H1 (cell line): ENCODE measurements around the gene CACNG3. TPM values are rescaled to one million over a fixed set of nuclear protein-coding genes. Genes with fewer than 3 reads are reported as not detected.
A peak's percentile ranks its signal among the peaks of the same experiment; 100 is the strongest.

Source experiments
- CTCF ChIA-PET: fragments of 300-600 bp; sonication (Branson Sonifier 250); formaldehyde crosslinking; loops from one replicate; lab custom pipeline; 2021; ENCODE audit not compliant: partially characterized antibody; lab: Charles Lee
- POLR2A ChIA-PET: fragments of 300-600 bp; sonication (Branson Sonifier 250); formaldehyde crosslinking; loops from one replicate; lab custom pipeline; 2021; ENCODE audit warnings: inconsistent platforms; ENCODE audit not compliant: partially characterized antibody; lab: Charles Lee
- DNase-seq, 2 experiments: peaks; one replicate each; pipeline versions ENCODE4 v3.0.0 to v3.0.0-alpha.2; 2010 to 2022; ENCODE audit warnings: low spot score in 2 of 2, low read depth in 1 of 2, mixed read lengths in 1 of 2
- FAIRE-seq: peaks from 2 replicates; lab custom pipeline; 2011; peaks lifted over from hg19 to GRCh38; lab: Jason Lieb, UNC
- H2AFZ ChIP-seq: 2 replicates; pipeline ENCODE4 v1.8.1; 2012; ENCODE audit warnings: low read length, inconsistent platforms
- H2AK5ac ChIP-seq: 2 replicates; pipeline ENCODE4 v1.6.1; 2013; ENCODE audit warnings: low read depth, low read length
- H2BK120ac ChIP-seq: replicated peaks from 2 replicates; pipeline ENCODE3; 2013; ENCODE audit warnings: low read depth, low read length, inconsistent platforms
- H2BK12ac ChIP-seq: 2 replicates; pipeline ENCODE4 v1.6.1; 2013; ENCODE audit warnings: low read depth, low read length
- H2BK15ac ChIP-seq: 2 replicates; pipeline ENCODE4 v1.6.1; 2013; ENCODE audit warnings: low read length
- H2BK20ac ChIP-seq: 2 replicates; pipeline ENCODE4 v1.6.1; 2013; ENCODE audit warnings: low read length
- H2BK5ac ChIP-seq: 2 replicates; pipeline ENCODE4 v1.6.1; 2013; ENCODE audit warnings: low read depth, low read length
- H3K14ac ChIP-seq: 2 replicates; pipeline ENCODE4 v1.6.1; 2013; ENCODE audit warnings: inconsistent platforms; ENCODE audit not compliant: insufficient read length
- H3K18ac ChIP-seq: 2 replicates; pipeline ENCODE4 v1.6.1; 2013; ENCODE audit warnings: low read length; ENCODE audit errors: extremely low read depth
- H3K23ac ChIP-seq: 2 replicates; pipeline ENCODE4 v1.6.1; 2013; ENCODE audit warnings: inconsistent platforms; ENCODE audit not compliant: insufficient read length
- H3K23me2 ChIP-seq: 2 replicates; pipeline ENCODE4 v1.6.1; 2013; ENCODE audit warnings: low read depth, low read length
- H3K27ac ChIP-seq: 2 replicates; pipeline ENCODE4 v1.6.1; 2011; ENCODE audit warnings: low read depth, low read length, inconsistent platforms
- H3K27me3 ChIP-seq, 4 experiments: replicated peaks in 1 of 4; 1 replicate in 1 of 4; 2 replicates in 3 of 4; pipeline versions ENCODE4 v1.6.1 to v1.8.1; 2011 to 2013; ENCODE audit warnings: low read length in 3 of 4, mild to moderate bottlenecking in 3 of 4, inconsistent platforms in 2 of 4, mixed read lengths in 2 of 4, moderate library complexity in 1 of 4; ENCODE audit not compliant: control insufficient read depth in 3 of 4, insufficient read depth in 3 of 4; ENCODE audit errors: extremely low read depth in 1 of 4
- H3K36me3 ChIP-seq, 4 experiments: 2 replicates each; pipeline versions ENCODE4 v1.6.1 to v1.8.1; 2011 to 2013; ENCODE audit warnings: mild to moderate bottlenecking in 4 of 4, low read length in 3 of 4, moderate library complexity in 2 of 4, control low read depth in 1 of 4, inconsistent platforms in 1 of 4; ENCODE audit not compliant: insufficient read depth in 4 of 4, control insufficient read depth in 2 of 4
- H3K4ac ChIP-seq: replicated peaks from 2 replicates; pipeline ENCODE3; 2013; ENCODE audit warnings: low read length, low read depth, mixed read lengths, inconsistent platforms; ENCODE audit not compliant: insufficient read length
- H3K4me1 ChIP-seq, 4 experiments: replicated peaks in 1 of 4; 1 replicate in 1 of 4; 2 replicates in 3 of 4; pipeline versions ENCODE4 v1.6.1 to v1.8.1; 2011 to 2013; ENCODE audit warnings: low read length in 3 of 4, inconsistent platforms in 2 of 4, mixed read lengths in 1 of 4; ENCODE audit not compliant: insufficient read depth in 4 of 4, control insufficient read depth in 3 of 4
- H3K4me2 ChIP-seq, 2 experiments: 2 replicates each; pipeline versions ENCODE4 v1.6.1 to v1.8.1; 2011 to 2013; ENCODE audit warnings: low read depth in 2 of 2, low read length in 2 of 2, control low read depth in 1 of 2, inconsistent platforms in 1 of 2, mild to moderate bottlenecking in 1 of 2; ENCODE audit not compliant: insufficient read depth in 1 of 2
- H3K4me3 ChIP-seq, 4 experiments: fragments of 200-600, 300-600 bp in 1 of 4; sonication (generic), shearing (Covaris generic), sonication (Bioruptor Twin) in 1 of 4; 2 replicates each; pipeline versions ENCODE4 v1.5.1 to v1.8.1; 2011 to 2016; ENCODE audit warnings: low read length in 4 of 4, low read depth in 3 of 4, control low read depth in 2 of 4, inconsistent platforms in 2 of 4, mild to moderate bottlenecking in 2 of 4, mixed read lengths in 1 of 4, moderate library complexity in 1 of 4; ENCODE audit not compliant: insufficient read depth in 2 of 4; ENCODE audit errors: extremely low read depth in 1 of 4
- H3K56ac ChIP-seq: replicated peaks from 2 replicates; pipeline ENCODE3; 2013; ENCODE audit warnings: low read depth, mild to moderate bottlenecking, mixed read lengths, low read length, inconsistent platforms; ENCODE audit not compliant: insufficient read length
- H3K79me1 ChIP-seq: 2 replicates; pipeline ENCODE4 v1.6.1; 2013; ENCODE audit warnings: low read depth, low read length, control low read depth
- H3K79me2 ChIP-seq, 2 experiments: 2 replicates each; pipeline versions ENCODE4 v1.6.1 to v1.8.1; 2012 to 2013; ENCODE audit warnings: low read length in 2 of 2, mild to moderate bottlenecking in 2 of 2, inconsistent platforms in 1 of 2; ENCODE audit not compliant: insufficient read depth in 2 of 2, control insufficient read depth in 1 of 2
- H3K9ac ChIP-seq, 4 experiments: replicated peaks in 1 of 4; 1 replicate in 1 of 4; 2 replicates in 3 of 4; pipeline versions ENCODE4 v1.6.1 to v1.8.1; 2011 to 2013; ENCODE audit warnings: low read depth in 3 of 4, low read length in 3 of 4, control low read depth in 2 of 4, mild to moderate bottlenecking in 2 of 4, moderate library complexity in 2 of 4, inconsistent platforms in 1 of 4; ENCODE audit errors: extremely low read depth in 1 of 4
- H3K9me3 ChIP-seq, 2 experiments: 2 replicates each; pipeline versions ENCODE4 v1.6.1 to v1.8.1; 2012 to 2013; ENCODE audit warnings: mild to moderate bottlenecking in 2 of 2, moderate library complexity in 2 of 2, control low read depth in 1 of 2, inconsistent platforms in 1 of 2, low read depth in 1 of 2, low read length in 1 of 2, mixed read lengths in 1 of 2; ENCODE audit not compliant: insufficient read depth in 2 of 2
- H4K20me1 ChIP-seq, 2 experiments: replicated peaks in 1 of 2; 2 replicates each; pipeline versions ENCODE3 to v1.8.1; 2011 to 2013; ENCODE audit warnings: inconsistent platforms in 2 of 2, low read length in 2 of 2, mild to moderate bottlenecking in 1 of 2; ENCODE audit not compliant: insufficient read depth in 2 of 2, control insufficient read depth in 1 of 2
- H4K5ac ChIP-seq: 2 replicates; pipeline ENCODE4 v1.6.1; 2013; ENCODE audit warnings: low read length, low read depth, mixed read lengths, inconsistent platforms; ENCODE audit not compliant: insufficient read length
- H4K8ac ChIP-seq: 2 replicates; pipeline ENCODE4 v1.8.0; 2013; ENCODE audit warnings: mild to moderate bottlenecking, moderate library complexity, low read length, inconsistent platforms; ENCODE audit not compliant: insufficient read depth; ENCODE audit errors: extremely low read depth
- H4K91ac ChIP-seq: replicated peaks from 2 replicates; pipeline ENCODE3; 2013; ENCODE audit warnings: low read length, mixed read lengths, inconsistent platforms; ENCODE audit not compliant: insufficient read length
- BCL11A ChIP-seq, 2 experiments: IDR thresholded peaks; one replicate each; pipeline ENCODE4 v1.6.1; 2011; ENCODE audit warnings: low read depth in 2 of 2, low read length in 2 of 2, mild to moderate bottlenecking in 2 of 2
- BRCA1 ChIP-seq: IDR thresholded peaks from 2 replicates; pipeline ENCODE4 v1.6.1; 2012; ENCODE audit warnings: low read depth, low read length, improper control_type of control experiment
- CHD1 ChIP-seq: IDR thresholded peaks from 2 replicates; pipeline ENCODE4 v1.6.1; 2012; ENCODE audit warnings: low read depth, low read length, improper control_type of control experiment
- CHD2 ChIP-seq: IDR thresholded peaks from 2 replicates; pipeline ENCODE4 v1.6.1; 2012; ENCODE audit warnings: low read length, improper control_type of control experiment
- HDAC2 ChIP-seq, 2 experiments: fragments of 300-600 bp in 1 of 2; sonication (generic) in 1 of 2; IDR thresholded peaks; 2 replicates each; pipeline ENCODE4 v1.6.1; 2011 to 2012; ENCODE audit warnings: low read depth in 2 of 2, low read length in 2 of 2, mild to moderate bottlenecking in 2 of 2, moderate library complexity in 2 of 2, borderline replicate concordance in 1 of 2, inconsistent platforms in 1 of 2
- NANOG ChIP-seq: IDR thresholded peaks from 2 replicates; pipeline ENCODE4 v1.6.1; 2011; ENCODE audit warnings: low read length, low read depth, mild to moderate bottlenecking, inconsistent platforms; ENCODE audit not compliant: insufficient read depth, poor library complexity, severe bottlenecking
- RBBP5 ChIP-seq: IDR thresholded peaks from 2 replicates; pipeline ENCODE4 v1.7.1; 2012; ENCODE audit warnings: low read depth, mild to moderate bottlenecking, inconsistent platforms, low read length, moderate library complexity, borderline replicate concordance
- RXRA ChIP-seq: IDR thresholded peaks from 2 replicates; pipeline ENCODE4 v1.6.1; 2011; ENCODE audit warnings: low read depth, mild to moderate bottlenecking, low read length, moderate library complexity; ENCODE audit not compliant: insufficient read depth
- SP1 ChIP-seq: IDR thresholded peaks from 2 replicates; pipeline ENCODE4 v1.6.1; 2011; ENCODE audit warnings: low read depth, low read length
- TAF1 ChIP-seq: IDR thresholded peaks from 2 replicates; pipeline ENCODE4 v1.6.1; 2011; ENCODE audit warnings: mild to moderate bottlenecking, low read depth, low read length
- YY1 ChIP-seq: IDR thresholded peaks from 2 replicates; pipeline ENCODE4 v1.6.1; 2011; ENCODE audit warnings: low read depth, mild to moderate bottlenecking, low read length
- ZNF274 ChIP-seq: IDR thresholded peaks from 2 replicates; pipeline ENCODE4 v1.7.0; 2012; ENCODE audit warnings: low read length, borderline replicate concordance; ENCODE audit errors: extremely low read depth
- WGBS, 2 experiments: shearing (Covaris generic) in 1 of 2; methylation state at CpG; one replicate each; pipeline versions ENCODE4 v1.1.6 to v1.1.7; 2013 to 2015; ENCODE audit warnings: low lambda C conversion rate in 2 of 2, mixed read lengths in 2 of 2, inconsistent platforms in 1 of 2, low coverage in 1 of 2, missing lambda C conversion rate in 1 of 2; ENCODE audit not compliant: insufficient replicate concordance in 2 of 2, insufficient coverage in 1 of 2, insufficient read length in 1 of 2; ENCODE audit errors: extremely low coverage in 1 of 2, missing lambda C conversion rate in 1 of 2; 5-methylcytosine and 5-hydroxymethylcytosine counted together
- polyA plus RNA-seq, 7 experiments: library from polyadenylated mRNA; depleted of rRNA in 3 of 7; stranded (reverse) in 5 of 7; unstranded in 2 of 7; fragments of >200 nt in 5 of 7; fragments of 200-250 nt in 2 of 7; gene quantifications; 1 replicate in 5 of 7; 2 replicates in 1 of 7; 4 replicates in 1 of 7; pipeline versions ENCODE4 v1.2.1 to v1.2.3, GENCODE V29; 2011 to 2013; ENCODE audit warnings: missing spikeins in 2 of 7, mixed read lengths in 2 of 7
- total RNA-seq: library from RNA; stranded (reverse); fragmentation: NEBNext Ultra II Directional; extraction: Animal tissue kit (Norgen Biotek cat#: 25700); gene quantifications from 2 replicates; pipeline ENCODE4 v1.2.1, GENCODE V29; 2021
- TF ChIP-seq, protein P1 (sequence below): IDR thresholded peaks from 2 replicates; pipeline ENCODE4 v1.6.1; 2011; ENCODE audit warnings: low read depth, mild to moderate bottlenecking, low read length; ENCODE audit not compliant: insufficient read depth

CACNG3 gene
- total and polyA plus RNA-seq, 2 of the 8 experiments (the other 6 are each of a cell fraction or from before 2014, with no cell fraction given), result 0.12 TPM; not detected in 1

DNA sequence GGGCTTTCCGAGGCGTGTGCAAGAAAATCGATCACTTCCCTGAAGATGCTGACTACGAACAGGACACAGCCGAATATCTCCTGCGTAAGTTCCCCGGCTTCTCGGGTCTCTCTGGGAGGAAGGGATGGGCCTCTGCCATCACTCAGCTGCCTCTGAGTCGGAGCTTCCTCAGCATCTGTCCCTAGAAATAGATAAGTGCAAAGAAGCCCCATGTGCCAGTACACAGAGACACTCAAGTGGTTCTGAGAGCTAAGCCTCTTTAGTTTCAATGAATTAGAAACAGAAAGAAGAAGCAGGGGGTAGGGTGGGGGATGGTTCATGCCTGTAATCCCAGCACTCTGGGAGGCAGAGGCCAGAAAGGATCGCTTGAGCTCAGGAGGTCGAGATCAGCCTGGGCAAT is 90.6 kb downstream of the CACNG3 start:
- Histone ChIP-seq H3K23ac (no peak overlapping the region), H3K36me3 (no peaks in the 10 kb centered on the region), H3K4me2 (peak overlapping the region; percentile 28 to 51; a peak in 3 of 4 replicates), H2BK15ac (no peak overlapping the region), H3K79me2 (no peaks in the 10 kb centered on the region), H3K27me3 (no peaks in the 10 kb centered on the region), H4K5ac (no peak overlapping the region), H3K56ac (no peak overlapping the region), H3K4me3 (peak overlapping the region in 1 of 4 experiments; percentile 4; a peak in 1 of 8 replicates), H2BK120ac (no peak overlapping the region), H2BK5ac (no peak overlapping the region), H4K91ac (no peak overlapping the region), H3K4ac (no peak overlapping the region), H3K4me1 (peaks cover 11 to 24% (median 19%) of the 10 kb centered on the region in 4 experiments; a peak in 5 of 7 replicates), H2AK5ac (0 out of 2 replicates have a peak overlapping the region, but pooled peaks have one; percentile 25), H3K14ac (no peak overlapping the region), H2BK20ac (no peak overlapping the region), H3K23me2 (no peaks in the 10 kb centered on the region), H2AFZ (no peak overlapping the region), H3K79me1 (no peaks in the 10 kb centered on the region), H3K9me3 (no peaks in the 10 kb centered on the region), H4K20me1 (no peaks in the 10 kb centered on the region), H3K18ac (no peak overlapping the region), H3K9ac (no peak overlapping the region), H4K8ac (no peak overlapping the region), H2BK12ac (peak overlapping the region; percentile 43; the same call in 1 of the 2 replicates), H3K27ac (no peak overlapping the region)
- WGBS, 2 experiments, result 78% methylated on average over 11 of the region's 11 CpGs; no CpG with 5 or more reads in 1 of the 2 experiments
- ChIA-PET POLR2A (interaction anchor here (0.9 kb wide), 1 partner anchor 43 kb away, joined by 3 read pairs; no protein-coding TSS in a partner anchor), CTCF (interaction anchor here (0.6 to 1.4 kb wide), 5 partner anchors 27 to 301 kb away, joined by 3 to 5 read pairs (median 3); no protein-coding TSS in a partner anchor)
- FAIRE-seq (no peak), DNase-seq (peak in 1 of 2 experiments; percentile 50)
- TF ChIP-seq, protein P1, sequence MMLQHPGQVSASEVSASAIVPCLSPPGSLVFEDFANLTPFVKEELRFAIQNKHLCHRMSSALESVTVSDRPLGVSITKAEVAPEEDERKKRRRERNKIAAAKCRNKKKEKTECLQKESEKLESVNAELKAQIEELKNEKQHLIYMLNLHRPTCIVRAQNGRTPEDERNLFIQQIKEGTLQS, result no peak
- no peak for TF ChIP-seq BCL11A (IDR thresholded peaks at IDR 0.05; ENCODE audit: low read depth in 2 of 2, low read length in 2 of 2)
- peak; percentile 84; the same call in 1 of the 2 replicates for TF ChIP-seq RBBP5
- TF ChIP-seq CHD2, result no peak
- TF ChIP-seq RXRA, result no peak
- TF ChIP-seq CHD1, result no peak
- peak; percentile 62; the same call in 1 of the 2 replicates for TF ChIP-seq SP1
- no peak for TF ChIP-seq BRCA1
- peak in 1 of 2 experiments; percentile 74; a peak in 1 of 4 replicates for TF ChIP-seq HDAC2 (IDR thresholded peaks at IDR 0.05; ENCODE audit: borderline replicate concordance in 1 of 2, low read depth in 2 of 2, low read length in 2 of 2)
- no peak for TF ChIP-seq NANOG
- peak; percentile 40; the same call in 1 of the 2 replicates for TF ChIP-seq TAF1
- no peak for TF ChIP-seq ZNF274
- no peak for TF ChIP-seq YY1
